IMR-90 (cell line): Measurements from ENCODE around the gene ARPP21. TPM values are rescaled to one million over a fixed set of nuclear protein-coding genes. Genes with fewer than 3 reads are reported as not detected.

Experiments used
- ATAC-seq: fragments of 200-7000 bp; cut with Tn5 transposase; 2 replicates; pipeline ENCODE4 v1.9.1; 2020; ENCODE audit warnings: low read depth, mild to moderate bottlenecking, moderate library complexity
- BruUV-seq: library from RNA; stranded (reverse); fragments of 400-500 nt; replicated peaks from 2 replicates; lab custom pipeline; 2021; lab: Mats Ljungman, UMichigan
- CTCF ChIA-PET: fragments of 300-600 bp; formaldehyde crosslinking; extraction: SDS; loops from one replicate; lab custom pipeline; 2021; ENCODE audit warnings: antibody characterized with exemption; lab: Yijun Ruan, JAX
- POLR2A ChIA-PET: fragments of 300-600 bp; sonication (Branson Sonifier 250); formaldehyde crosslinking; loops from one replicate; lab custom pipeline; 2022; ENCODE audit warnings: antibody characterized with exemption; ENCODE audit not compliant: unreplicated experiment; lab: Charles Lee
- DNase-seq: peaks from one replicate; pipeline ENCODE4 v3.0.0; 2013
- H2AFZ ChIP-seq: replicated peaks from 2 replicates; pipeline ENCODE3; 2013; ENCODE audit warnings: low read length, mild to moderate bottlenecking; ENCODE audit not compliant: poor library complexity
- H2AK5ac ChIP-seq: 2 replicates; pipeline ENCODE4 v1.6.1; 2013; ENCODE audit warnings: low read depth, low read length, inconsistent platforms
- H2AK9ac ChIP-seq: replicated peaks from 2 replicates; pipeline ENCODE3; 2013; ENCODE audit warnings: mild to moderate bottlenecking, low read depth, low read length, moderate library complexity; ENCODE audit not compliant: poor library complexity
- H2BK120ac ChIP-seq: 2 replicates; pipeline ENCODE4 v1.6.1; 2013; ENCODE audit warnings: low read depth, low read length, inconsistent platforms
- H2BK15ac ChIP-seq: 3 replicates; pipeline ENCODE4 v1.6.1; 2013; ENCODE audit warnings: low read depth, low read length, inconsistent platforms
- H2BK20ac ChIP-seq: 2 replicates; pipeline ENCODE4 v1.6.1; 2013; ENCODE audit warnings: low read depth, mild to moderate bottlenecking, inconsistent platforms, low read length, moderate library complexity
- H2BK5ac ChIP-seq: 2 replicates; pipeline ENCODE4 v1.6.1; 2013; ENCODE audit warnings: mild to moderate bottlenecking, low read depth, low read length, inconsistent platforms; ENCODE audit not compliant: poor library complexity, severe bottlenecking
- H3K14ac ChIP-seq: replicated peaks from 2 replicates; pipeline ENCODE4 v1.6.1; 2013; ENCODE audit warnings: low read depth, low read length, inconsistent platforms
- H3K18ac ChIP-seq: 2 replicates; pipeline ENCODE4 v1.6.1; 2013; ENCODE audit warnings: low read depth, low read length, control low read depth
- H3K23ac ChIP-seq: 2 replicates; pipeline ENCODE4 v1.6.1; 2013; ENCODE audit warnings: low read depth, low read length, inconsistent platforms
- H3K27ac ChIP-seq: 2 replicates; pipeline ENCODE4 v1.5.1; 2013; ENCODE audit warnings: mild to moderate bottlenecking, control low read depth, low read length; ENCODE audit not compliant: insufficient read depth
- H3K27me3 ChIP-seq: 2 replicates; pipeline ENCODE4 v1.6.1; 2013; ENCODE audit warnings: low read length; ENCODE audit not compliant: control insufficient read depth, insufficient read depth
- H3K36me3 ChIP-seq: 2 replicates; pipeline ENCODE4 v1.6.1; 2013; ENCODE audit warnings: low read length, mixed read lengths; ENCODE audit not compliant: control insufficient read depth, insufficient read depth
- H3K4ac ChIP-seq: 2 replicates; pipeline ENCODE4 v1.6.1; 2013; ENCODE audit warnings: low read depth, low read length, inconsistent platforms
- H3K4me1 ChIP-seq: 2 replicates; pipeline ENCODE4 v1.6.1; 2013; ENCODE audit warnings: low read length, mixed read lengths; ENCODE audit not compliant: control insufficient read depth, insufficient read depth
- H3K4me2 ChIP-seq: 2 replicates; pipeline ENCODE4 v1.6.1; 2013; ENCODE audit warnings: low read depth, mild to moderate bottlenecking, control low read depth, low read length, moderate library complexity
- H3K4me3 ChIP-seq: 2 replicates; pipeline ENCODE4 v1.5.1; 2013; ENCODE audit warnings: low read depth, mild to moderate bottlenecking, control low read depth, low read length, moderate library complexity; ENCODE audit not compliant: insufficient read depth
- H3K56ac ChIP-seq: 2 replicates; pipeline ENCODE4 v1.6.1; 2013; ENCODE audit warnings: low read length, inconsistent platforms; ENCODE audit not compliant: insufficient read depth; ENCODE audit errors: extremely low read depth
- H3K79me1 ChIP-seq, 2 experiments: 2 replicates each; pipeline ENCODE4 v1.6.1; 2013; ENCODE audit warnings: low read length in 2 of 2, inconsistent platforms in 1 of 2, low read depth in 1 of 2
- H3K9ac ChIP-seq: 2 replicates; pipeline ENCODE4 v1.6.1; 2013; ENCODE audit warnings: low read depth, low read length, control low read depth
- H3K9me1 ChIP-seq: 2 replicates; pipeline ENCODE4 v1.6.1; 2013; ENCODE audit warnings: low read length, inconsistent platforms; ENCODE audit not compliant: insufficient read depth
- H3K9me3 ChIP-seq: 2 replicates; pipeline ENCODE4 v1.6.1; 2013; ENCODE audit warnings: low read length; ENCODE audit not compliant: control insufficient read depth, insufficient read depth
- H4K20me1 ChIP-seq: 2 replicates; pipeline ENCODE4 v1.6.1; 2013; ENCODE audit warnings: low read length, inconsistent platforms; ENCODE audit not compliant: insufficient read depth
- H4K5ac ChIP-seq: 2 replicates; pipeline ENCODE4 v1.6.1; 2013; ENCODE audit warnings: mild to moderate bottlenecking, low read depth, low read length, control low read depth
- H4K8ac ChIP-seq, 2 experiments: 2 replicates each; pipeline ENCODE4 v1.6.1; 2013; ENCODE audit warnings: low read depth in 2 of 2, low read length in 2 of 2, control low read depth in 1 of 2, inconsistent platforms in 1 of 2
- H4K91ac ChIP-seq: 2 replicates; pipeline ENCODE4 v1.6.1; 2013; ENCODE audit warnings: low read depth, low read length, inconsistent platforms; ENCODE audit not compliant: insufficient read depth
- BHLHE40 ChIP-seq: fragments of 150-350 bp; IDR thresholded peaks from 2 replicates; pipeline ENCODE4 v1.6.1; 2016; ENCODE audit warnings: mild to moderate bottlenecking, low read depth, low read length
- CEBPB ChIP-seq: IDR thresholded peaks from 2 replicates; pipeline ENCODE4 v1.6.1; 2012; ENCODE audit warnings: low read depth, low read length, improper control_type of control experiment
- CHD1 ChIP-seq: IDR thresholded peaks from 2 replicates; pipeline ENCODE4 v1.6.1; 2012; ENCODE audit warnings: low read depth, low read length, improper control_type of control experiment
- FOS ChIP-seq: fragments of 150-350 bp; IDR thresholded peaks from 2 replicates; pipeline ENCODE4 v1.6.1; 2016; ENCODE audit warnings: low read depth, low read length
- MAFK ChIP-seq: IDR thresholded peaks from 2 replicates; pipeline ENCODE4 v1.6.1; 2012; ENCODE audit warnings: low read depth, low read length, improper control_type of control experiment
- MAZ ChIP-seq: IDR thresholded peaks from 2 replicates; pipeline ENCODE4 v1.6.1; 2012; ENCODE audit warnings: low read depth, mild to moderate bottlenecking, low read length, improper control_type of control experiment, moderate library complexity, borderline replicate concordance
- MXI1 ChIP-seq: IDR thresholded peaks from 2 replicates; pipeline ENCODE4 v1.6.1; 2012; ENCODE audit warnings: low read depth, mild to moderate bottlenecking, low read length, moderate library complexity, borderline replicate concordance
- NFE2L2 ChIP-seq: fragments of 150-350 bp; IDR thresholded peaks from 2 replicates; pipeline ENCODE4 v1.6.1; 2016; ENCODE audit warnings: low read depth, mild to moderate bottlenecking, low read length
- POLR2A ChIP-seq: IDR thresholded peaks from 2 replicates; pipeline ENCODE4 v1.6.1; 2012; ENCODE audit warnings: mild to moderate bottlenecking, low read depth, low read length
- RAD21 ChIP-seq: IDR thresholded peaks from 2 replicates; pipeline ENCODE4 v1.6.1; 2012; ENCODE audit warnings: low read length, improper control_type of control experiment
- RCOR1 ChIP-seq: IDR thresholded peaks from 2 replicates; pipeline ENCODE4 v1.6.1; 2012; ENCODE audit warnings: mild to moderate bottlenecking, low read length, improper control_type of control experiment; ENCODE audit not compliant: insufficient replicate concordance
- RFX5 ChIP-seq: IDR thresholded peaks from 2 replicates; pipeline ENCODE4 v1.8.0; 2012; ENCODE audit warnings: low read depth, mild to moderate bottlenecking, low read length, moderate library complexity
- SMC3 ChIP-seq: fragments of 150-350 bp; IDR thresholded peaks from 2 replicates; pipeline ENCODE4 v1.6.1; 2016; ENCODE audit warnings: low read depth, mild to moderate bottlenecking, antibody characterized with exemption, low read length, moderate library complexity
- WGBS, 2 experiments: methylation state at CpG; one replicate each; pipeline versions ENCODE4 v1.1.5 to v1.1.7; 2013; ENCODE audit warnings: missing lambda C conversion rate in 2 of 2; ENCODE audit not compliant: insufficient read length in 1 of 2; ENCODE audit errors: extremely low coverage in 2 of 2; 5-methylcytosine and 5-hydroxymethylcytosine counted together
- dilution Hi-C: fragments of 300-500 bp; cut with HindIII; formaldehyde crosslinking; loops from one replicate; pipeline ENCODE4 v1.14.3; 2018; ENCODE audit warnings: low sequenced_read_pairs; ENCODE audit not compliant: unreplicated experiment
- in situ Hi-C: fragments of 300-500 bp; cut with MboI; formaldehyde crosslinking; loops from 3 replicates; pipeline ENCODE4 v1.14.3; 2019; ENCODE audit warnings: low sequenced_read_pairs, inconsistent platforms, mixed read lengths
- intact Hi-C: fragments of 100-400 bp; cut with micrococcal nuclease; formaldehyde crosslinking; loops from 2 replicates; pipeline ENCODE4 v1.10.0; 2022
- polyA plus RNA-seq, 3 experiments: library from polyadenylated mRNA; depleted of rRNA; stranded (reverse); fragments of >200 nt; gene quantifications; 2 replicates each; pipeline ENCODE4 v1.2.3, GENCODE V29; 2012; ENCODE audit warnings: low replicate concordance in 1 of 3
- total RNA-seq: library from RNA; depleted of rRNA; stranded (reverse); fragments of >200 nt; gene quantifications from 2 replicates; pipeline ENCODE4 v1.2.3, GENCODE V29; 2012
- TF ChIP-seq, protein P1 (sequence below): fragments of 150-350 bp; IDR thresholded peaks from 2 replicates; pipeline ENCODE4 v1.6.1; 2016; ENCODE audit warnings: low read depth, mild to moderate bottlenecking, low read length, moderate library complexity, borderline replicate concordance
- TF ChIP-seq, protein P2 (sequence below): conservative IDR thresholded peaks from 2 replicates; pipeline ENCODE4 v1.5.1; 2012; ENCODE audit warnings: mild to moderate bottlenecking, low read depth, low read length, improper control_type of control experiment
- TF ChIP-seq, protein P3 (sequence below): fragments of 150-350 bp; IDR thresholded peaks from 2 replicates; pipeline ENCODE4 v1.6.1; 2017; ENCODE audit warnings: mild to moderate bottlenecking, antibody characterized with exemption, low read length, low read depth

ARPP21 gene
- total and polyA plus RNA-seq, 2 of the 4 experiments (the other 2 are of a cell fraction) = not detected

DNA sequence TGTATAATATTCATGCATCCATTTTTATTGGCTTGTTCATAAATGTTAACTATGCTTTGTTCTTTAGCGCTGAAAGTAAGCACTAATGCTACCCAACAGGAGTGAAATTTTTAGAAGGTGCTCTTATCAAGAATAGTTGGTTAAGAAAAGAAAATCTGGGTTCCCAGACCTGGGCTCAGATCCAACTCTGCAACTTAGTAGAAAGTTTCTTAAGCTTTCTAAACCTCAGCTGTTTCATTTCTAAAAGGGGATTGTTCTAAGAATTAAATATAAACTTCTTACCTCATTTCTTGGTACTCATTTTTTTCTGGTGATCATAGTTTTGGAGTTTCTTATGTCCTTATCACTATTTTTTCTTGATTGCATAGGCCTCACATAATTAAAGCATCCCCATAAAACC, 12.1 kb downstream of the ARPP21 start:
- Histone ChIP-seq H4K8ac (no peak overlapping the region), H4K91ac (no peak overlapping the region), H2BK5ac (no peak overlapping the region), H3K23ac (no peak overlapping the region), H2BK120ac (no peak overlapping the region), H4K20me1 (no peaks in the 10 kb centered on the region), H2AFZ (no peak overlapping the region), H3K4me3 (no peak overlapping the region), H3K4me1 (no peaks in the 10 kb centered on the region), H2AK9ac (no peak overlapping the region), H3K4me2 (no peak overlapping the region), H2BK20ac (no peak overlapping the region), H3K79me1 (no peaks in the 10 kb centered on the region), H3K9me3 (peaks cover 2% of the 10 kb centered on the region; the same call in 1 of the 2 replicates), H3K27ac (no peak overlapping the region), H4K5ac (no peak overlapping the region), H3K56ac (no peak overlapping the region), H2AK5ac (no peak overlapping the region), H3K18ac (no peak overlapping the region), H3K36me3 (no peaks in the 10 kb centered on the region), H2BK15ac (no peak overlapping the region), H3K14ac (no peak overlapping the region), H3K27me3 (no peaks in the 10 kb centered on the region), H3K4ac (no peak overlapping the region), H3K9ac (no peak overlapping the region), H3K9me1 (no peaks in the 10 kb centered on the region)
- BruUV-seq = no TSS peak
- ChIA-PET CTCF (no interaction called here), POLR2A (no interaction called here)
- ATAC-seq (no peak), DNase-seq (no peak)
- in situ Hi-C loops (no loop called here), dilution Hi-C loops (no loop called here), intact Hi-C loops (no loop called here)
- no peak for TF ChIP-seq RCOR1
- TF ChIP-seq POLR2A = no peak
- no peak for TF ChIP-seq CHD1
- TF ChIP-seq, protein P1, sequence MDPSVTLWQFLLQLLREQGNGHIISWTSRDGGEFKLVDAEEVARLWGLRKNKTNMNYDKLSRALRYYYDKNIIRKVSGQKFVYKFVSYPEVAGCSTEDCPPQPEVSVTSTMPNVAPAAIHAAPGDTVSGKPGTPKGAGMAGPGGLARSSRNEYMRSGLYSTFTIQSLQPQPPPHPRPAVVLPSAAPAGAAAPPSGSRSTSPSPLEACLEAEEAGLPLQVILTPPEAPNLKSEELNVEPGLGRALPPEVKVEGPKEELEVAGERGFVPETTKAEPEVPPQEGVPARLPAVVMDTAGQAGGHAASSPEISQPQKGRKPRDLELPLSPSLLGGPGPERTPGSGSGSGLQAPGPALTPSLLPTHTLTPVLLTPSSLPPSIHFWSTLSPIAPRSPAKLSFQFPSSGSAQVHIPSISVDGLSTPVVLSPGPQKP = no peak
- no peak for TF ChIP-seq NFE2L2
- no peak for TF ChIP-seq RFX5
- TF ChIP-seq FOS = no peak
- TF ChIP-seq, protein P2, sequence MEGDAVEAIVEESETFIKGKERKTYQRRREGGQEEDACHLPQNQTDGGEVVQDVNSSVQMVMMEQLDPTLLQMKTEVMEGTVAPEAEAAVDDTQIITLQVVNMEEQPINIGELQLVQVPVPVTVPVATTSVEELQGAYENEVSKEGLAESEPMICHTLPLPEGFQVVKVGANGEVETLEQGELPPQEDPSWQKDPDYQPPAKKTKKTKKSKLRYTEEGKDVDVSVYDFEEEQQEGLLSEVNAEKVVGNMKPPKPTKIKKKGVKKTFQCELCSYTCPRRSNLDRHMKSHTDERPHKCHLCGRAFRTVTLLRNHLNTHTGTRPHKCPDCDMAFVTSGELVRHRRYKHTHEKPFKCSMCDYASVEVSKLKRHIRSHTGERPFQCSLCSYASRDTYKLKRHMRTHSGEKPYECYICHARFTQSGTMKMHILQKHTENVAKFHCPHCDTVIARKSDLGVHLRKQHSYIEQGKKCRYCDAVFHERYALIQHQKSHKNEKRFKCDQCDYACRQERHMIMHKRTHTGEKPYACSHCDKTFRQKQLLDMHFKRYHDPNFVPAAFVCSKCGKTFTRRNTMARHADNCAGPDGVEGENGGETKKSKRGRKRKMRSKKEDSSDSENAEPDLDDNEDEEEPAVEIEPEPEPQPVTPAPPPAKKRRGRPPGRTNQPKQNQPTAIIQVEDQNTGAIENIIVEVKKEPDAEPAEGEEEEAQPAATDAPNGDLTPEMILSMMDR = no peak
- TF ChIP-seq MAZ = no peak
- TF ChIP-seq CEBPB = no peak
- no peak for TF ChIP-seq RAD21
- no peak for TF ChIP-seq MXI1
- no peak for TF ChIP-seq BHLHE40
- TF ChIP-seq, protein P3, sequence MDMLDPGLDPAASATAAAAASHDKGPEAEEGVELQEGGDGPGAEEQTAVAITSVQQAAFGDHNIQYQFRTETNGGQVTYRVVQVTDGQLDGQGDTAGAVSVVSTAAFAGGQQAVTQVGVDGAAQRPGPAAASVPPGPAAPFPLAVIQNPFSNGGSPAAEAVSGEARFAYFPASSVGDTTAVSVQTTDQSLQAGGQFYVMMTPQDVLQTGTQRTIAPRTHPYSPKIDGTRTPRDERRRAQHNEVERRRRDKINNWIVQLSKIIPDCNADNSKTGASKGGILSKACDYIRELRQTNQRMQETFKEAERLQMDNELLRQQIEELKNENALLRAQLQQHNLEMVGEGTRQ = no peak
- TF ChIP-seq SMC3 = no peak
- no peak for TF ChIP-seq MAFK
- WGBS, 2 experiments = no CpG with 5 or more reads among the region's 1 CpG
